ENCODE measurements around the gene FBXO31. TPM values are rescaled to one million over a fixed set of nuclear protein-coding genes. Genes with fewer than 3 reads are reported as not detected.

FBXO31 gene
- total and polyA plus RNA-seq, 2 of the 13 experiments (the other 11 are each of a cell fraction or from before 2014, with no cell fraction given), result 92.4 to 101 TPM

- H3K79me2 ChIP-seq (ENCODE audit: insufficient read depth, low read length), result no peaks in the 10 kb centered on the region
- FAIRE-seq (no peak), ATAC-seq (no peak), DNase-seq (ENCODE audit: low spot score) (no peak)
- POLR2A ChIA-PET, result no interaction called here
- intact Hi-C loops (cut with micrococcal nuclease; ENCODE audit: unreplicated experiment) (no loop called here), in situ Hi-C loops (cut with HindIII; ENCODE audit: extremely low pct_ligation_motif_present, low pct_unique_long_range_greater_than_20kb) (no loop called here)
- no peaks in the 10 kb centered on the region for H3K27me3 ChIP-seq (ENCODE audit: control insufficient read depth in 1 of 2, insufficient read depth in 2 of 2, low read length in 2 of 2)
- H3K4me2 ChIP-seq (ENCODE audit: low read depth, low read length), result no peak overlapping the region
- CTCF ChIA-PET (ENCODE audit: low intra/inter-chr PET ratio, low total read pairs), result no interaction called here
- H3K4me1 ChIP-seq (ENCODE audit: insufficient read depth, low read length), result no peaks in the 10 kb centered on the region
- H3K27ac ChIP-seq (ENCODE audit: extremely low read length, insufficient read depth, low read length), result no peak overlapping the region
- H2AFZ ChIP-seq (ENCODE audit: low read length), result no peak overlapping the region
- no peak overlapping the region for H3K4me3 ChIP-seq (replicated peaks in 1 of 3; ENCODE audit: insufficient read depth in 1 of 3, low read depth in 2 of 3, low read length in 3 of 3)
- H3K36me3 ChIP-seq (replicated peaks in 1 of 2; ENCODE audit: control insufficient read depth in 1 of 2, insufficient read depth in 2 of 2, low read length in 2 of 2), result no peaks in the 10 kb centered on the region; a peak in 1 of 5 replicates
- BruUV-seq (replicated peaks), result no TSS peak
- 65% methylated on average over 4 of the region's 5 CpGs for WGBS (ENCODE audit: low lambda C conversion rate)
- no peaks in the 10 kb centered on the region for H4K20me1 ChIP-seq (ENCODE audit: insufficient read depth, low read length)
- H3K9ac ChIP-seq (ENCODE audit: insufficient read depth, low read depth, low read length), result no peak overlapping the region
- H3K9me3 ChIP-seq (ENCODE audit: low read length), result no peaks in the 10 kb centered on the region
- no peak for TF ChIP-seq ZNF609 (CRISPR knock-in tag; IDR thresholded peaks at IDR 0.05; ENCODE audit: borderline replicate concordance)
- no peak for TF ChIP-seq ZNF710 (CRISPR knock-in tag; IDR thresholded peaks at IDR 0.05; ENCODE audit: borderline replicate concordance)
- TF ChIP-seq ZBTB26 (CRISPR knock-in tag; IDR thresholded peaks at IDR 0.05; ENCODE audit: borderline replicate concordance), result no peak
- TF ChIP-seq ZNF34 (CRISPR knock-in tag; IDR thresholded peaks at IDR 0.05; ENCODE audit: borderline replicate concordance), result no peak
- TF ChIP-seq ATF6 (CRISPR knock-in tag; conservative IDR thresholded peaks at IDR 0.05), result no peak
- TF ChIP-seq ZNF780A (CRISPR knock-in tag; IDR thresholded peaks at IDR 0.05), result no peak
- no peak for TF ChIP-seq SATB2 (CRISPR knock-in tag; IDR thresholded peaks at IDR 0.05)
- no peak for TF ChIP-seq U2AF2 (IDR thresholded peaks at IDR 0.05; ENCODE audit: low read depth, low read length)
- no peak for TF ChIP-seq ZNF263 (CRISPR knock-in tag; IDR thresholded peaks at IDR 0.05)
- TF ChIP-seq ZNF598 (CRISPR knock-in tag; IDR thresholded peaks at IDR 0.05; ENCODE audit: borderline replicate concordance), result no peak
- no peak for TF ChIP-seq ZBTB2 (CRISPR knock-in tag; IDR thresholded peaks at IDR 0.05; ENCODE audit: low read depth)
These were observed 73.7 kb downstream of the FBXO31 start for GRCh38 chr16:87309620-87310525.

Data from HepG2 (cell line).